Liver (tissue), 9 donors: ENCODE data around the gene SNAP47. TPM values are rescaled to one million over a fixed set of nuclear protein-coding genes. Genes with fewer than 3 reads are reported as not detected.

ENCODE experiments used
- DNase-seq: peaks from one replicate; pipeline ENCODE4 v3.0.0-alpha.2; 2017; ENCODE audit warnings: low spot score
- H3K27ac ChIP-seq, 2 donors: one replicate each; pipeline ENCODE4 v1.7.0; 2013; ENCODE audit warnings: inconsistent platforms in 2 of 2, low read length in 2 of 2, control low read depth in 1 of 2, low read depth in 1 of 2, mild to moderate bottlenecking in 1 of 2
- H3K27me3 ChIP-seq, 4 donors: one replicate each; pipeline versions ENCODE4 v1.6.1 to v1.7.0; 2013; ENCODE audit warnings: low read length in 3 of 4, inconsistent platforms in 1 of 4, mild to moderate bottlenecking in 1 of 4, moderate library complexity in 1 of 4; ENCODE audit not compliant: control insufficient read depth in 4 of 4, insufficient read depth in 4 of 4
- H3K36me3 ChIP-seq, 4 donors: one replicate each; pipeline versions ENCODE4 v1.6.1 to v1.7.0; 2013; ENCODE audit warnings: low read length in 3 of 4, mild to moderate bottlenecking in 3 of 4, low read depth in 1 of 4, moderate library complexity in 1 of 4; ENCODE audit not compliant: control insufficient read depth in 4 of 4, insufficient read depth in 3 of 4
- H3K4me1 ChIP-seq, 4 donors: one replicate each; pipeline versions ENCODE4 v1.6.1 to v1.7.0; 2013; ENCODE audit warnings: low read length in 3 of 4, mild to moderate bottlenecking in 3 of 4, moderate library complexity in 1 of 4; ENCODE audit not compliant: control insufficient read depth in 4 of 4, insufficient read depth in 4 of 4
- H3K4me3 ChIP-seq, 3 donors: one replicate each; pipeline versions ENCODE4 v1.6.1 to v1.7.0; 2013; ENCODE audit warnings: low read length in 3 of 3, control low read depth in 1 of 3, low read depth in 1 of 3, mild to moderate bottlenecking in 1 of 3
- H3K9ac ChIP-seq, 2 donors: one replicate each; pipeline ENCODE4 v1.7.0; 2013; ENCODE audit warnings: low read length in 2 of 2, mild to moderate bottlenecking in 2 of 2, moderate library complexity in 2 of 2, control low read depth in 1 of 2, low read depth in 1 of 2
- H3K9me3 ChIP-seq, 4 donors: one replicate each; pipeline versions ENCODE4 v1.6.1 to v1.7.0; 2013; ENCODE audit warnings: low read length in 3 of 4; ENCODE audit not compliant: control insufficient read depth in 4 of 4
- EGR1 ChIP-seq, 2 donors: IDR thresholded peaks; 2 replicates each; pipeline ENCODE4 v1.6.1; 2016 to 2018; ENCODE audit warnings: antibody characterized with exemption in 2 of 2, low read depth in 2 of 2
- FOXA1 ChIP-seq: IDR thresholded peaks from 2 replicates; pipeline ENCODE4 v1.6.1; 2016; ENCODE audit warnings: antibody characterized with exemption
- FOXA2 ChIP-seq: IDR thresholded peaks from 2 replicates; pipeline ENCODE4 v1.6.1; 2016; ENCODE audit warnings: antibody characterized with exemption
- GABPA ChIP-seq, 2 donors: IDR thresholded peaks in 1 of 2; conservative IDR thresholded peaks in 1 of 2; 2 replicates each; pipeline ENCODE4 v1.6.1; 2016; ENCODE audit warnings: antibody characterized with exemption in 2 of 2, mild to moderate bottlenecking in 1 of 2, moderate library complexity in 1 of 2
- HNF4A ChIP-seq, 2 donors: conservative IDR thresholded peaks; 2 replicates each; pipeline ENCODE4 v1.6.1; 2016; ENCODE audit warnings: antibody characterized with exemption in 2 of 2, mild to moderate bottlenecking in 2 of 2
- HNF4G ChIP-seq: IDR thresholded peaks from 2 replicates; pipeline ENCODE4 v1.6.1; 2016; ENCODE audit warnings: antibody characterized with exemption
- JUND ChIP-seq, 2 donors: IDR thresholded peaks; 2 replicates each; pipeline ENCODE4 v1.6.1; 2016; ENCODE audit warnings: antibody characterized with exemption in 2 of 2
- RAD21 ChIP-seq, 2 donors: IDR thresholded peaks; 2 replicates each; pipeline ENCODE4 v1.6.1; 2016; ENCODE audit warnings: antibody characterized with exemption in 2 of 2, mild to moderate bottlenecking in 2 of 2
- RXRA ChIP-seq, 2 donors: IDR thresholded peaks; 2 replicates each; pipeline ENCODE4 v1.6.1; 2017 to 2018; ENCODE audit warnings: antibody characterized with exemption in 2 of 2, mild to moderate bottlenecking in 1 of 2
- TAF1 ChIP-seq: conservative IDR thresholded peaks from 2 replicates; pipeline ENCODE4 v1.6.1; 2016; ENCODE audit warnings: antibody characterized with exemption, mild to moderate bottlenecking
- YY1 ChIP-seq: IDR thresholded peaks from 2 replicates; pipeline ENCODE4 v1.6.1; 2016; ENCODE audit warnings: antibody characterized with exemption, mild to moderate bottlenecking
- WGBS: extraction: QIAGEN DNeasy Blood & Tissue Kit; methylation state at CpG from one replicate; pipeline ENCODE4 v1.1.7; 2013; 5-methylcytosine and 5-hydroxymethylcytosine counted together
- polyA plus RNA-seq, 2 donors: library from polyadenylated mRNA; stranded (reverse) in 1 of 2; unstranded in 1 of 2; fragments of 200-250 nt in 1 of 2; fragments of >200 nt in 1 of 2; fragmentation: Nextera tagmentation in 1 of 2; extraction: Ambion mirVana in 1 of 2; gene quantifications; one replicate each; pipeline versions ENCODE4 v1.2.1 to v1.2.3, GENCODE V29; 2013 to 2015
- total RNA-seq, 2 donors: library from RNA; depleted of rRNA; stranded (reverse); fragments of >200 nt; gene quantifications; one replicate each; pipeline ENCODE4 v1.2.3, GENCODE V29; 2014
- TF ChIP-seq, protein P1 (sequence below): fragments of 150-350 bp; IDR thresholded peaks from 2 replicates; pipeline ENCODE4 v1.5.1; 2017; ENCODE audit warnings: improper control_type of control experiment, low read depth, low read length; ENCODE audit not compliant: missing input control
- TF ChIP-seq, protein P2 (sequence below): IDR thresholded peaks from 2 replicates; pipeline ENCODE4 v1.6.1; 2016; ENCODE audit warnings: antibody characterized with exemption
- TF ChIP-seq, protein P3 (sequence below): IDR thresholded peaks from 2 replicates; pipeline ENCODE4 v1.6.1; 2016; ENCODE audit warnings: antibody characterized with exemption, mild to moderate bottlenecking
- TF ChIP-seq, protein P4 (sequence below): IDR thresholded peaks from 2 replicates; pipeline ENCODE4 v1.6.1; 2016; ENCODE audit warnings: antibody characterized with exemption
- donor health status: healthy.
- donor health status: healthy.
- donor health status: healthy.
- donor health status: healthy.
- donor health status: healthy.

SNAP47 gene
- total and polyA plus RNA-seq, 4 donors: 15.3 to 23.3 (median 16.3) TPM

DNA sequence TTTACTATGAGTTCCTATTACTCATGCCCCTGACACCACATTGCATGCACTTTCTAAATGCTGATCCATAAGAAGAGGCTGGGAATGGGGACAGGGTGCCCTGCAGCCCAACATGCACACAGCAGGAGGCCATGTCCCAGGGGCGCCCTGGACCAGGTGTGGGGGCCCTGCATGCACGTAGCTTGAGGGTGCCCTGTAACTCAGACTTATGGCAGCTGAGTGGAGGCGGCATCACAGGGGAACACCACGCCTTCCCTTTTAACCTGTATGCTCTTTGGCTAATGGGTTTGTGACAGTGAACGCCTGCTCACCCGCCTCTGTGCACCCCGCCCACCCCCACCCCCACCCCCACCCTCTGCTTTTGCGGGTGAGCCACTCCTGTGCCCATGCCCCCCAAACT is 36.1 kb downstream of the SNAP47 start:
- Histone ChIP-seq H3K9me3 (no peaks in the 10 kb centered on the region), H3K36me3 (peaks cover 9 to 45% (median 17%) of the 10 kb centered on the region in 4 donors), H3K27me3 (no peaks in the 10 kb centered on the region), H3K27ac (no peak overlapping the region), H3K4me3 (no peak overlapping the region), H3K9ac (no peak overlapping the region), H3K4me1 (peaks cover 0 to 3% (median 0%) of the 10 kb centered on the region in 4 donors)
- TF ChIP-seq FOXA1 (no peak), EGR1 (IDR thresholded peaks at IDR 0.05; ENCODE audit: low read depth in 2 of 2) (no peak), YY1 (no peak), JUND (IDR thresholded peaks at IDR 0.05) (no peak), FOXA2 (no peak), RAD21 (IDR thresholded peaks at IDR 0.05) (no peak), HNF4A (conservative IDR thresholded peaks at IDR 0.05) (no peak), TAF1 (no peak), RXRA (IDR thresholded peaks at IDR 0.05) (no peak)
- TF ChIP-seq, protein P1, sequence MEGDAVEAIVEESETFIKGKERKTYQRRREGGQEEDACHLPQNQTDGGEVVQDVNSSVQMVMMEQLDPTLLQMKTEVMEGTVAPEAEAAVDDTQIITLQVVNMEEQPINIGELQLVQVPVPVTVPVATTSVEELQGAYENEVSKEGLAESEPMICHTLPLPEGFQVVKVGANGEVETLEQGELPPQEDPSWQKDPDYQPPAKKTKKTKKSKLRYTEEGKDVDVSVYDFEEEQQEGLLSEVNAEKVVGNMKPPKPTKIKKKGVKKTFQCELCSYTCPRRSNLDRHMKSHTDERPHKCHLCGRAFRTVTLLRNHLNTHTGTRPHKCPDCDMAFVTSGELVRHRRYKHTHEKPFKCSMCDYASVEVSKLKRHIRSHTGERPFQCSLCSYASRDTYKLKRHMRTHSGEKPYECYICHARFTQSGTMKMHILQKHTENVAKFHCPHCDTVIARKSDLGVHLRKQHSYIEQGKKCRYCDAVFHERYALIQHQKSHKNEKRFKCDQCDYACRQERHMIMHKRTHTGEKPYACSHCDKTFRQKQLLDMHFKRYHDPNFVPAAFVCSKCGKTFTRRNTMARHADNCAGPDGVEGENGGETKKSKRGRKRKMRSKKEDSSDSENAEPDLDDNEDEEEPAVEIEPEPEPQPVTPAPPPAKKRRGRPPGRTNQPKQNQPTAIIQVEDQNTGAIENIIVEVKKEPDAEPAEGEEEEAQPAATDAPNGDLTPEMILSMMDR: no peak
- TF ChIP-seq, protein P2, sequence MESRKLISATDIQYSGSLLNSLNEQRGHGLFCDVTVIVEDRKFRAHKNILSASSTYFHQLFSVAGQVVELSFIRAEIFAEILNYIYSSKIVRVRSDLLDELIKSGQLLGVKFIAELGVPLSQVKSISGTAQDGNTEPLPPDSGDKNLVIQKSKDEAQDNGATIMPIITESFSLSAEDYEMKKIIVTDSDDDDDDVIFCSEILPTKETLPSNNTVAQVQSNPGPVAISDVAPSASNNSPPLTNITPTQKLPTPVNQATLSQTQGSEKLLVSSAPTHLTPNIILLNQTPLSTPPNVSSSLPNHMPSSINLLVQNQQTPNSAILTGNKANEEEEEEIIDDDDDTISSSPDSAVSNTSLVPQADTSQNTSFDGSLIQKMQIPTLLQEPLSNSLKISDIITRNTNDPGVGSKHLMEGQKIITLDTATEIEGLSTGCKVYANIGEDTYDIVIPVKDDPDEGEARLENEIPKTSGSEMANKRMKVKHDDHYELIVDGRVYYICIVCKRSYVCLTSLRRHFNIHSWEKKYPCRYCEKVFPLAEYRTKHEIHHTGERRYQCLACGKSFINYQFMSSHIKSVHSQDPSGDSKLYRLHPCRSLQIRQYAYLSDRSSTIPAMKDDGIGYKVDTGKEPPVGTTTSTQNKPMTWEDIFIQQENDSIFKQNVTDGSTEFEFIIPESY: no peak
- TF ChIP-seq, protein P3, sequence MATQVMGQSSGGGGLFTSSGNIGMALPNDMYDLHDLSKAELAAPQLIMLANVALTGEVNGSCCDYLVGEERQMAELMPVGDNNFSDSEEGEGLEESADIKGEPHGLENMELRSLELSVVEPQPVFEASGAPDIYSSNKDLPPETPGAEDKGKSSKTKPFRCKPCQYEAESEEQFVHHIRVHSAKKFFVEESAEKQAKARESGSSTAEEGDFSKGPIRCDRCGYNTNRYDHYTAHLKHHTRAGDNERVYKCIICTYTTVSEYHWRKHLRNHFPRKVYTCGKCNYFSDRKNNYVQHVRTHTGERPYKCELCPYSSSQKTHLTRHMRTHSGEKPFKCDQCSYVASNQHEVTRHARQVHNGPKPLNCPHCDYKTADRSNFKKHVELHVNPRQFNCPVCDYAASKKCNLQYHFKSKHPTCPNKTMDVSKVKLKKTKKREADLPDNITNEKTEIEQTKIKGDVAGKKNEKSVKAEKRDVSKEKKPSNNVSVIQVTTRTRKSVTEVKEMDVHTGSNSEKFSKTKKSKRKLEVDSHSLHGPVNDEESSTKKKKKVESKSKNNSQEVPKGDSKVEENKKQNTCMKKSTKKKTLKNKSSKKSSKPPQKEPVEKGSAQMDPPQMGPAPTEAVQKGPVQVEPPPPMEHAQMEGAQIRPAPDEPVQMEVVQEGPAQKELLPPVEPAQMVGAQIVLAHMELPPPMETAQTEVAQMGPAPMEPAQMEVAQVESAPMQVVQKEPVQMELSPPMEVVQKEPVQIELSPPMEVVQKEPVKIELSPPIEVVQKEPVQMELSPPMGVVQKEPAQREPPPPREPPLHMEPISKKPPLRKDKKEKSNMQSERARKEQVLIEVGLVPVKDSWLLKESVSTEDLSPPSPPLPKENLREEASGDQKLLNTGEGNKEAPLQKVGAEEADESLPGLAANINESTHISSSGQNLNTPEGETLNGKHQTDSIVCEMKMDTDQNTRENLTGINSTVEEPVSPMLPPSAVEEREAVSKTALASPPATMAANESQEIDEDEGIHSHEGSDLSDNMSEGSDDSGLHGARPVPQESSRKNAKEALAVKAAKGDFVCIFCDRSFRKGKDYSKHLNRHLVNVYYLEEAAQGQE: no peak
- 97% methylated on average over 8 of the region's 8 CpGs for WGBS
- DNase-seq: no peak

DNA sequence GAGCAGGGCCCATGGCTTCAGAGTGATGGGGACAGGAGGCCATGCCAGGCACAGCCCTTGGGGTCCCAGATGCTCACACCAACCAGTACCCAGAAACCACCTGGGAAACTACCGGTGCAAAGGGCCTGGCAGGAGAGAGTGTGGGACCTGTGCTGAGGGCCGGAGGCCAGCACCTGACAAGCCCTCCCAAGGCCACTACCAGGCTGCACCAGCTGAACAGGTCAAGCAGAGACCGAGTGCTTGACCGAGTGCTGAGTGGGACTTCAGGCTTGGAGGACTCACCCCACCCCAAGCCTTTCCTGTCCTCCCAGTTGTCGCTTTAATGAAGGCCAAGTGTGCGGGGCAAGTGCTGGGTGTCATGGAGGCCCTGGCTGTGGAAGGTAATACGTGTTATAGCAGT is 36.5 kb downstream of the SNAP47 start:
- Histone ChIP-seq H3K4me1 (peaks cover 0 to under 1% (median 0%) of the 10 kb centered on the region in 4 donors), H3K27me3 (no peaks in the 10 kb centered on the region), H3K4me3 (no peak overlapping the region), H3K9me3 (no peaks in the 10 kb centered on the region), H3K9ac (no peak overlapping the region), H3K36me3 (peaks cover 9 to 48% (median 18%) of the 10 kb centered on the region in 4 donors), H3K27ac (no peak overlapping the region)
- no peak for DNase-seq
- WGBS: 96% methylated on average over 7 of the region's 7 CpGs
- no peak for TF ChIP-seq JUND (IDR thresholded peaks at IDR 0.05)
- TF ChIP-seq, protein P3: no peak
- TF ChIP-seq GABPA (IDR thresholded peaks at IDR 0.05 in 1 of 2, conservative IDR thresholded peaks at IDR 0.05 in 1 of 2): no peak
- TF ChIP-seq FOXA2: no peak
- no peak for TF ChIP-seq HNF4A (conservative IDR thresholded peaks at IDR 0.05)
- TF ChIP-seq HNF4G: no peak
- TF ChIP-seq, protein P1: no peak
- TF ChIP-seq EGR1 (IDR thresholded peaks at IDR 0.05; ENCODE audit: low read depth in 2 of 2): no peak
- TF ChIP-seq, protein P4, sequence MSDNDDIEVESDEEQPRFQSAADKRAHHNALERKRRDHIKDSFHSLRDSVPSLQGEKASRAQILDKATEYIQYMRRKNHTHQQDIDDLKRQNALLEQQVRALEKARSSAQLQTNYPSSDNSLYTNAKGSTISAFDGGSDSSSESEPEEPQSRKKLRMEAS: no peak
- TF ChIP-seq, protein P2: no peak
- no peak for TF ChIP-seq TAF1
- no peak for TF ChIP-seq RXRA (IDR thresholded peaks at IDR 0.05)
- TF ChIP-seq RAD21 (IDR thresholded peaks at IDR 0.05): no peak
